NOMO-1 (cell line): Measurements from ENCODE around the gene RAD23B.
A peak's percentile ranks its signal among the peaks of the same experiment; 100 is the strongest.

Source experiments
- DNase-seq, 2 experiments: peaks; one replicate each; lab custom pipeline; 2025; ENCODE audit not compliant: unreplicated experiment in 2 of 2; lab: John Stamatoyannopoulos, UW

The RAD23B gene

DNA sequence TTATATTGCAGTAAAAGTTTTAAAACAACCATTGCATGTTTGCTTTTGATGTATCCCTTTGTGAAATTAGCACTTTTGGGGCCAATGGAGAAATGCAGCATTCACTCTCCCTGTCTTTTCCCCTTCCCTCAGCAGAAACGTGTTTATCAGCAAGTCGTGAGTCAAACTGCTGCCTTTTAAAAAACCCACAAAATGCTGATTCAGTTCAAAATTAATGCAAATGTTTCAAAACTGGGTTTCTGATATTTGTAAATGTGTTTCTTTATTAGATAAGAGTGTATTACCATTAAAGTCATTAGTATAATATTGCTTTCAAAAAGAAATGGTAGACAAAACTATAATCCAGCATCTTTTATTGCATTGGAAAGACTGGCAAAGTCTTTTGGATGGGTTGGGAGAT lies 47.3 kb downstream of the RAD23B start:
- DNase-seq: no peak

DNA sequence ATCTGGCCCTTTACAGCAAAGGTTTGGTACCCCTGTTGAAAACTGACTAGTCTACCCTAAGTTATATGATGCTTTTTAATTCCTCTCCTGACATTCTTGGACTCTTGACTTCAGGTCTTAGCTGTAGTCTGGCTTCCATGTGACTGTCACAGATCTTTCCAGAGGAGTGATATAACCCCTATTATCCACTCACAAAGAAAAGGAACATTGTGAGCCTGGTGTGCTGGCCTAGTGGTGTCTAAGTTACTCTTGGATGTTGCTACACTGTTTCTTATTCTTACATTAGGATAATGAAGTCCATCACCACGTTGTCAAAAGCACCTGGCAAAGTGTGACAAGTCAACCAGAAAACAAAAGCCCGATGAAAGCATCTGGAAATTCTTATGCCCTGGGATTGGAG lies 49.8 kb downstream of the RAD23B start:
- no peak for DNase-seq

DNA sequence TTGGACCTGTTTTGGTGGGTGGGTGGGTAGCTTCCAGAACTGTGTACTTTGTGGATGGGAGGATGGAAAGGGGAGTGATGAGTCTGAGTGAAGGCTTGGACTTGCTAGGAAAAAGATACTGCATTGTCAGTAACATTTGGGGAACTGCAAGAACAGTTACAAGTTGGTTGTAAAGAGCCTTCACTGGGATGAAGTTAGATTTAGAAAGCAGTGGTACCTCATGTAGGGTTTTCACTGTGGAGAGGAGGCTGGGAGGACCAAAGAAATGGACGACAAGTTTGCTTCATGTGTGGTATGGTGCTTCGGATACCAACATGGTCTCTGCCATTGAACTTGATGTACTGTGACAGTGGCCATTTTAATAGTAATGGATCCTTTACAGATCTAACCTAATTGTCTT lies 50.3 kb downstream of the RAD23B start:
- no peak for DNase-seq

DNA sequence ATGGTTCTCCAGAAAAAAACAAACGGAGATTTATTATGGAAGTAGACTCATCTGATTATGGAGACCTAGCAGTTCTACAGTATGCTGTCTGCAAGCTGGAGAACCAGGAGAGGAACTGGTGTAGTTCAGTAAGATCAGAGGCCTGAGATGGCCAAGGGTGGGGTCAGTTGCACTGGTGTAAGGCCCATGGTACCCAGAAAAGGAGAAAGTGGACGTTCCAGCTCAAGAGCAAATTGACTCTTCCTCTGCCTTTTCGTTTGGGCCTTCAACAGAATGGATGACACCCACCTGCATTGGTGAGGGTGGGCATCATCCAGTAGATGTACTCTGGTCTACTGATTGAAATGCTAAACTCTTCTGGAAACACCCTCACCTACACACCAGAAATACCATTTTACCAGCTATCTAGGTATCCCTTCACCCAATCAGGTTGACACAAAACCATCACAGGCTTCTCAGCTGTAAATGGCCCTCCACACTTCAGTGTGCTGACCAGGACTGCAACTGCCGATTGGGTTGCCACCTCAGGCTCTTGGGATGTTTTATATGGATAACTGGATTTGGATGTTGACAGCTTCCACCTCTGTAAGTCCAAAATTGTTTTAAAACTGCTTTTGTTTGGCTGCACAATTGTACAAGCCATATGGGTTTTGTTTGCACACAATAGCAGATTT lies 51.2 kb downstream of the RAD23B start:
- no peak for DNase-seq

GRCh38 chr9:107335331-107335730 lies 52.3 kb downstream of the RAD23B start:
- DNase-seq: no peak

DNA sequence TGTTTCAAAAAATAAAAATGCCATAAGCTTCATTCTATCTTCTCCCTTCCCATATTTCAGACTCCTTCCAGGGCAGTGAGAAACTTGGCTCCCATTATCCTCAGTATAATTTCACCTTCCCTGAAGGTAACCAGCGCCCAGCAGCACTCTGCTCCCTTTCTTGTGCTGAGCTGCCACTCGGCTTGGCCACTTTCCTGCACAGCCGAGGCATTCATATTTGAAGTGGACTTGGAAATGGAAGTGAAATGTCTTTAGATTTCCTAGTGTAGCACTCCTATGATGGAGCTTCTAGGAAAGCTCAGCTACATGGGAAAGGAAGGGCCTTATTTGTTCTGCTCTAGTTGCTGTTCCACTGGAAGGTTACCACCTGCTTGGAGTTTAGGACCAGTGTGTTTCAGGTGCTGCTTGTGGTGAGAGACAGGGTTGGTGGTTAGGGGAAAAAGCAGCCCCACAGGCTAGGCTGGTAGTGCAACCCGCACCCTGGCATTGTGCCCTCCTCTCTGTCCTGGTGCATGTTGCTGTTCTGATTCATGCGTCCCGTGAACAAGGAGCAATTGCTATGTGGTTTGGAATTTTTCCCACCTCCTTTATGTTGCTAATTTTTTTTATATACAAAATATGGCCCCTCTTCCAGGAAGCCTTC lies 53.8 kb downstream of the RAD23B start:
- no peak for DNase-seq

- DNase-seq: no peak
Observed at GRCh38 chr9:107337676-107338590, 54.9 kb downstream of the RAD23B start.

DNA sequence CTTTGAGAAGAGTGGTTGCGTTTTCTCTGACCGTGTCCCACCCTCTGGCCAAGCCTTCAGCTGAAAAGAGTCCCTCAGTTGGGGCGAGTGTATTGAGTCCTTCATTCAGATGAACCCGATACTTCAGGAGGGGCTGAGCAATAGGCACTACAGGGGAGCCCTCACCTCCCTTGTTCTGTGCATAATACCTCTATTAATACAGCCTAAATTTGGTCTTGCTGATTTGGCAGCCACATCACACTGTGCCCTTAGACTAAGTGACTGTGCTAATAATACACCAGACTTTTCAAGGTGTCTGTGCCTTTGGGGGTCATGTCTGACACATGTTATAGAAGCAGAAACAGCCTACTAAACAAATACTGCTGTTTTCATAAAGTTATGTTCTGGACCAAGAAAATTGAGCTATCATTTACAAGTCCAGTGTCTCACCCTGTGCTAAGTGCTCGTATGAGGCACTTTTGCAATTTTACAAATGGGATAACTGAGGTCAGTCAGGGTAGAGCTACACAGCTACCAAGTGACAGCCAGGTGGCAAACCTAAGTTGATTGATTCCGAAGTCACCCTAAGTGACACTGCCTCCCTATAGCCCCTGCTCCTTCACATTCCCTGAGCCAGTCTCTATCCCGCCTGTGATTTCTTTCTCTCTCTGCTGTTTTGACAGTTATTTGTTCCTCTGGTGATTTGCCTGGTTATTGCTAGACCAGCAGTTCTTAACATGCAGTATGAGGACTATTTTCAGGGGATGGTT lies 56.0 kb downstream of the RAD23B start:
- DNase-seq: no peak

DNA sequence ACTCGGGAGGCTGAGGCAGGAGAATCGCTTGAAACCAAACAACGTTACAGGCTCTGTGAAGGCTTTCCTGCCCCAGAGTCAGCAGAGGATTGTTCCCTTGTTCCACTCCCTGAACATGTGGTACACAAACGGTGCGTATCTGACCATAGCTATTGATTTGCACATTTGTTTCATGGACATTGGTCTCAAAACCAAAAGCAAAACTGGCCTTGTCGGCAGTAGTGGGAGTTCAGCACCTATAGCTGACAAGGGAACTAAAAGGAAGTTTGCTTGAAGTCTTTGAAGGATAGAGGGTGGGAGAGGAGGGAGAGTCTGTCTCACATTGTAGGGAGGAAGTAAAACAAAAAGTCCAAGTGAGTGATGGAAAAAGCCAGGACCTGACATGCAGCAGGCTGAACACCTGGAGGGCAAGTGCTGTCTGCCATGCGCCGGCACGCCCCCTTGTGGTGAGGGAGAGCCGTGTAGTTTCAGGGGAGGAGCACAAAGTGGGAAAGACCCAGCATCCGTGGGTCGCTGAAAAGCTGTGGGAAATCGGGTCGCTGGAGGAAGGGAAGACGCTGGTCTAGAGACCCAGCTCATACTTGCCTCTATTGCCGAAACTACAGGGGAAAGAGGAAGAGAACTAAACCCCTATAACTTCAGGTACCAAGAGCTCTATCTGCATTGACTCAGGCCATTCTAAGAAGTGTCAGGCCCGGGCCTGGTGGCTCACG lies 58.0 kb downstream of the RAD23B start:
- DNase-seq: peak; percentile 6 to 27

DNA sequence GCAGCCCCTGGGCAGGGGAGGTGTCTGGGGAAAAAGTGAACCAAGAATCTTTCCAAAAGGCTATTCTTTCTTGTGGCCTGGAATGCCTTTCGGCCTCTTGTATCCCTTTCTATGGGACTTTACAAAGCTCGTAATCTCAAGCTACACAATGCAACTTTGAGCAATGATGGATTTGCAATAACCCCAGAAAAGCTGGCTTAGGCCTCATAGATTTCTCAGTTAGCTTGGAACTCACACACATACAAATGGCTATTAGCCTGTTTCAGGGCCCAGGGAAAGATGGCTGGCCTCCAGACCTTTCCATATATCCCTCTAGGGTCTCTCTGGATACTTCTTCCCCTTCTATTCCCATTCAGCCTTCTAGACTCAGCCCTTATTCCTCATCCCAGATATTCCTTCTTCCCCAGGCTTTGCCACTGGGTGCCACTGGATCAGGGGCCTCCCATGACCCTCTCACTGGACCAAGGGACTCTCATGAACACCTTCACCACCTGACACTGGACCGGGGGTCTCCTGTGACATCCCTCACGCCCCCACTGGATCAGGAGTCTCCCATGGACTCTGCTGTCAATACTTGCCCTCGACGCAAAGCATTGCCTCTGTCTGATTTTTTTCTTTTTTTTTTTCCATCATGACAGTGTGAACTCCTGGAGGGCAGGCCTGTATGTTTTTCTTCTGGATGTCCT lies 59.5 kb downstream of the RAD23B start:
- DNase-seq: no peak

GRCh38 chr9:107345327-107345726 lies 62.2 kb downstream of the RAD23B start:
- DNase-seq: no peak

GRCh38 chr9:107348836-107349235 lies 65.8 kb downstream of the RAD23B start:
- no peak for DNase-seq

DNA sequence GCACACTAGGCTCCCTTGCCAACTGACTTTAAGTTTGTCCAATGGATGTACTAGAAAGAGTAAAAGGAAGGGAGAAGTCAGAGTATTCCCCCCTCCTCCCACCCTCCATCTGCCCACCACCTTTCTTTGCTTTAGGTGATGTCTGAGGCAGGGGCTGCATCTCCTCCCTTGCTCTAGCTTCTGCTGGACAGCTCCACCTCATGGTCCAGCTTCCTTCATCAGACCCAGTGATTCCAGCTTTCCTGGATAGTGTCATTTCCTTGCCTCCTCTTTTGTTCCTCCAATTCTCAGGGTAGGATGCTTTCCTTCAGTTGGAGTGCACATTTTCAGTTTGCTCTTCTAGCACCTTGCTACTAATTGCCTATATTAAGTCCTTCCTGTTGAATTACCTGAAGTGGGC lies 67.4 kb downstream of the RAD23B start:
- DNase-seq: no peak

DNA sequence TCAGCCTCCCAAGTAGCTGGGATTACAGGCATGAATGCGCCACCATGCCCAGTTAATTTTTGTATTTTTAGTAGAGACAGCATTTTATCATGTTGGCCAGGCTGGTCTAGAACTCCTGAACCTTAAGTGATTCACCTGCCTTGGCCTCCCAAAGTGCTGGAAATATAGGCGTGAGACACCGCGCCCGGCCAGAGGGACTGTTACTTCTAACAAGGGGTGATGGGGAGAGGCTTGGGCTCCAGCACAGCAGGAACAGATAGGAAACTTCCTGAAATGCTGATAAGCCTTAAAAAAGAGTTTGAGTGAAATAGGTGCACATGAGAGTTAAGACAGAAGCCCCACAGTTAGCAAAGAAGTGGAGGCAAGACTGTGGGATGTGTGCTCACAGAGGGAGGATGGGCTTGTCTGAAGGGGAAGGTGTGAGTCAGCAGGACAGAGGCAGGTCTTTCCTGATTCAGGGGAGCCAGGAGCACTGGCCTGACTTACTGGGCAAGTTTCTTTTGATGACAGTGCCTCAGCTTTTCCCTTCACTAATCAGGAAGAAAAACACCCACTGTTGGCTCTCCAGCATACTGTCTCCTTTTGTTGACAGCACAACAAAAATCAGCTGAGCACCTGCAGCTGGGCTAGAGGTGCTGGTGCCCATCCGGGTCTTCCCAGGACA lies 68.4 kb downstream of the RAD23B start:
- no peak for DNase-seq

- DNase-seq: no peak
Observed at GRCh38 chr9:107355394-107355793, 72.3 kb downstream of the RAD23B start.

GRCh38 chr9:107358986-107359385 lies 75.9 kb downstream of the RAD23B start:
- no peak for DNase-seq

DNA sequence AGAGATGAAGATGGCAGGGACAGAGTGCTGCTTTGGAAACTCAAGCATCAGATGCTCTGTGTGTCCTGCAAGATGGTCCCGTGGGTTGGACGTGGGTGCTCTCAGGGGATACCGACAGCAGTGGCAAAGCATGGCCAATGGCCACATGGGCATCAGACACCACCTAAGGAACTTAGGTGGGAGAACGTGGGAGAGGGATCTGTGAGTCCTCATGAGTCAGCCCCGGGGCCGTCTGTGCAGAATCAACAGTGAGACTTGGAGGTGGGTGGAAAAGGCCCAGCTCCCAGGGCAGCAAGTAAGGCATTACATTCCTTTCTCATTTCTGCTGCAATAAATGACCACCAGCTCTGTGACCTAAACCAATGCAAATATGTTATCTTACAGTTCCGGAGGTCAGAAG lies 77.0 kb downstream of the RAD23B start:
- DNase-seq: no peak

- no peak for DNase-seq
Observed at GRCh38 chr9:107361816-107362215, 78.7 kb downstream of the RAD23B start.

- DNase-seq: no peak
Observed at GRCh38 chr9:107363516-107364152, 80.6 kb downstream of the RAD23B start.
